Measurements from ENCODE around the gene CAPN13. TPM values are rescaled to one million over a fixed set of nuclear protein-coding genes. Genes with fewer than 3 reads are reported as not detected.

The CAPN13 gene
- total and polyA plus RNA-seq, 2 experiments from 2014 or later = 0.50 to 0.94 TPM

DNA sequence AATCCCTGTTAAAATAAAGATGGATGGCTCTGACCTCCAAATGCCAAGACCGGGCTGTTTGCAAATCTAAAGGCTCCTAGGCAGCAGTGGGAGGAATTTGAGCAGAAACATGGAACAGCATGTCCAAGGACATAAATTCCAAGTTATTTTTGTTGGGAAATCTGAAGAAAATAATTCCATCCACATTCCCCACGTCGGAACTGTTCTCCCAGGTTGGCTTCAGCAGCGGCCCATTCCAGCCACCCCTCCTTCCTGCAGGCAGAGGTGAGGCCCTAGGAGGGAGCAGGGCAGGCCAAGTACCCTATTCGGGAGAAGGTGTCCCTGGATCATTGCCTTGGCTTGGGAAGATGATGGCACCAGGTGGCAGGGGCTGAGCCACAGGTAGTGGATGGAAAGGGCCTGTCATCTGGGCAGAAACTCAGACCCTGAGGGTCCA is 117.1 kb downstream of the CAPN13 start:
- Histone ChIP-seq H3K79me2 (replicated peaks; ENCODE audit: insufficient read depth) (no peaks in the 10 kb centered on the region), H3F3A (replicated peaks; ENCODE audit: low read depth) (no peaks in the 10 kb centered on the region), H3K4me1 (ENCODE audit: insufficient read depth) (peaks cover 2% of the 10 kb centered on the region; the same call in 1 of the 2 replicates), H3K9me2 (ENCODE audit: insufficient read depth) (no peaks in the 10 kb centered on the region), H3K27me3 (ENCODE audit: insufficient read depth) (no peaks in the 10 kb centered on the region), H2AFZ (no peak overlapping the region), H3K4me3 (no peak overlapping the region), H4K20me1 (replicated peaks; ENCODE audit: insufficient read depth) (no peaks in the 10 kb centered on the region), H3K4me2 (no peak overlapping the region), H3K27ac (ENCODE audit: low read depth) (no peak overlapping the region), H3K36me3 (ENCODE audit: insufficient read depth) (no peaks in the 10 kb centered on the region)
- DNase-seq (ENCODE audit: low spot score) = no peak
- no peak for TF ChIP-seq ZNF114 (CRISPR knock-in tag; IDR thresholded peaks at IDR 0.05)
- Mint-ChIP-seq H3K9me3 (no peaks in the 10 kb centered on the region), H3K4me1 (no peaks in the 10 kb centered on the region; the same call in 2 of the 3 replicates), H3K27ac (no peak overlapping the region), H3K4me3 (no peak overlapping the region), H3K27me3 (ENCODE audit: insufficient read depth, low read depth, poor library complexity) (no peaks in the 10 kb centered on the region), H3K36me3 (ENCODE audit: low read depth) (no peaks in the 10 kb centered on the region; the same call in 2 of the 3 replicates)
- no peak for ATAC-seq

GRCh38 chr2:30689496-30690125 is 117.6 kb downstream of the CAPN13 start:
- no peak overlapping the region for H3K4me3 ChIP-seq
- no peak for ATAC-seq
- no peak overlapping the region for H2AFZ ChIP-seq
- no peaks in the 10 kb centered on the region for H3K9me2 ChIP-seq (ENCODE audit: insufficient read depth)
- H3K9me3 Mint-ChIP-seq = no peaks in the 10 kb centered on the region
- no peak overlapping the region for H3K4me3 Mint-ChIP-seq
- H3K4me2 ChIP-seq = no peak overlapping the region
- H3F3A ChIP-seq (replicated peaks; ENCODE audit: low read depth) = no peaks in the 10 kb centered on the region
- H3K36me3 ChIP-seq (ENCODE audit: insufficient read depth) = no peaks in the 10 kb centered on the region
- H4K20me1 ChIP-seq (replicated peaks; ENCODE audit: insufficient read depth) = no peaks in the 10 kb centered on the region
- peaks cover 2% of the 10 kb centered on the region; the same call in 1 of the 2 replicates for H3K4me1 ChIP-seq (ENCODE audit: insufficient read depth)
- no peak overlapping the region for H3K27ac Mint-ChIP-seq
- no peaks in the 10 kb centered on the region for H3K27me3 Mint-ChIP-seq (ENCODE audit: insufficient read depth, low read depth, poor library complexity)
- H3K36me3 Mint-ChIP-seq (ENCODE audit: low read depth) = no peaks in the 10 kb centered on the region; the same call in 2 of the 3 replicates
- H3K4me1 Mint-ChIP-seq = peaks cover under 1% of the 10 kb centered on the region; the same call in 2 of the 3 replicates
- H3K27ac ChIP-seq (ENCODE audit: low read depth) = no peak overlapping the region
- H3K27me3 ChIP-seq (ENCODE audit: insufficient read depth) = no peaks in the 10 kb centered on the region
- no peak for DNase-seq (ENCODE audit: low spot score)
- no peaks in the 10 kb centered on the region for H3K79me2 ChIP-seq (replicated peaks; ENCODE audit: insufficient read depth)
- TF ChIP-seq EZH2 (IDR thresholded peaks at IDR 0.05; ENCODE audit: low read depth, unreplicated experiment) (no peak), EZH2phosphoT487 (IDR thresholded peaks at IDR 0.05; ENCODE audit: unreplicated experiment) (no peak), ETS1 (IDR thresholded peaks at IDR 0.05) (no peak)

DNA sequence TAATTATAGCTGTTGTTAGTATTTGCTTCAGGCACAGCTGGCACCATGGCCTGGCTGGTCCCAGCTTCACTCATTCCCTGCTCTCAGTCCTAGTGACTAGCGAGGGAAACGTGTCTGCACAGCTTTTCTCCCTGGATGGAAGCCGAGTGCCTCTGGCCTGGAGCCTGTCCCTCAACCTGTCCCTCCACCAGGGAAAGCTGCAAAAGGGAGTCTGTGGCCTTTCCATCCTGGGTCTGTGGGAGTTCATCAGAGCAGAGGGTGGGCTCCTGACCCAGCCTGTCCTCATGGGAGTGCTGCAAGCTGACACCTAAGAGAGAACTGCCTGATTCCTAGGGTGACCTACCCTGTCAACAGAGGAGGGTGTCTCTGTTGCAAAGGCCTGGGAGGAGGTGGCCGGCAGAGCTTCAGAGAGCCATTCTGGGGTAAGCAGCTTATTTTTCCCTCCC is 118.3 kb downstream of the CAPN13 start:
- DNase-seq (ENCODE audit: low spot score) (no peak), ATAC-seq (no peak)
- H3K9me3 Mint-ChIP-seq = no peaks in the 10 kb centered on the region
- H3K4me1 ChIP-seq (ENCODE audit: insufficient read depth) = peaks cover 2% of the 10 kb centered on the region; the same call in 1 of the 2 replicates
- H2AFZ ChIP-seq = no peak overlapping the region
- no peaks in the 10 kb centered on the region for H4K20me1 ChIP-seq (replicated peaks; ENCODE audit: insufficient read depth)
- no peaks in the 10 kb centered on the region for H3F3A ChIP-seq (replicated peaks; ENCODE audit: low read depth)
- no peak overlapping the region for H3K4me3 ChIP-seq
- H3K27ac ChIP-seq (ENCODE audit: low read depth) = no peak overlapping the region
- no peaks in the 10 kb centered on the region for H3K36me3 ChIP-seq (ENCODE audit: insufficient read depth)
- H3K4me2 ChIP-seq = no peak overlapping the region
- H3K27ac Mint-ChIP-seq = no peak overlapping the region
- no peaks in the 10 kb centered on the region for H3K79me2 ChIP-seq (replicated peaks; ENCODE audit: insufficient read depth)
- no peaks in the 10 kb centered on the region; the same call in 2 of the 3 replicates for H3K36me3 Mint-ChIP-seq (ENCODE audit: low read depth)
- H3K4me3 Mint-ChIP-seq = no peak overlapping the region
- H3K9me2 ChIP-seq (ENCODE audit: insufficient read depth) = no peaks in the 10 kb centered on the region
- no peaks in the 10 kb centered on the region for H3K27me3 Mint-ChIP-seq (ENCODE audit: insufficient read depth, low read depth, poor library complexity)
- H3K4me1 Mint-ChIP-seq = peaks cover 3% of the 10 kb centered on the region; the same call in 2 of the 3 replicates
- no peaks in the 10 kb centered on the region for H3K27me3 ChIP-seq (ENCODE audit: insufficient read depth)
- TF ChIP-seq ZNF114 (CRISPR knock-in tag; IDR thresholded peaks at IDR 0.05) (no peak), ZNF331 (CRISPR knock-in tag; IDR thresholded peaks at IDR 0.05; ENCODE audit: low read depth) (no peak), STAT1 (IDR thresholded peaks at IDR 0.05; ENCODE audit: unreplicated experiment) (no peak), JUNB (IDR thresholded peaks at IDR 0.05; ENCODE audit: unreplicated experiment) (no peak), NANOG (IDR thresholded peaks at IDR 0.05; ENCODE audit: borderline replicate concordance) (no peak), EZH2 (IDR thresholded peaks at IDR 0.05; ENCODE audit: low read depth, unreplicated experiment) (no peak), ETS1 (IDR thresholded peaks at IDR 0.05) (no peak)
- TF ChIP-seq, protein P1, sequence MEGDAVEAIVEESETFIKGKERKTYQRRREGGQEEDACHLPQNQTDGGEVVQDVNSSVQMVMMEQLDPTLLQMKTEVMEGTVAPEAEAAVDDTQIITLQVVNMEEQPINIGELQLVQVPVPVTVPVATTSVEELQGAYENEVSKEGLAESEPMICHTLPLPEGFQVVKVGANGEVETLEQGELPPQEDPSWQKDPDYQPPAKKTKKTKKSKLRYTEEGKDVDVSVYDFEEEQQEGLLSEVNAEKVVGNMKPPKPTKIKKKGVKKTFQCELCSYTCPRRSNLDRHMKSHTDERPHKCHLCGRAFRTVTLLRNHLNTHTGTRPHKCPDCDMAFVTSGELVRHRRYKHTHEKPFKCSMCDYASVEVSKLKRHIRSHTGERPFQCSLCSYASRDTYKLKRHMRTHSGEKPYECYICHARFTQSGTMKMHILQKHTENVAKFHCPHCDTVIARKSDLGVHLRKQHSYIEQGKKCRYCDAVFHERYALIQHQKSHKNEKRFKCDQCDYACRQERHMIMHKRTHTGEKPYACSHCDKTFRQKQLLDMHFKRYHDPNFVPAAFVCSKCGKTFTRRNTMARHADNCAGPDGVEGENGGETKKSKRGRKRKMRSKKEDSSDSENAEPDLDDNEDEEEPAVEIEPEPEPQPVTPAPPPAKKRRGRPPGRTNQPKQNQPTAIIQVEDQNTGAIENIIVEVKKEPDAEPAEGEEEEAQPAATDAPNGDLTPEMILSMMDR (conservative IDR thresholded peaks at IDR 0.05; ENCODE audit: low read depth in 2 of 2) = no peak
